CD4-positive, alpha-beta T cell treated with Interleukin-21 for 1 hour (primary cell): ENCODE results near the gene SELENOO.

Source experiments
- DNase-seq: peaks from one replicate; pipeline ENCODE4 v3.0.0-alpha.2; 2020

Gene SELENOO

GRCh38 chr22:50171965-50172421, 28.8 kb upstream of the SELENOO start:
- no peak for DNase-seq

GRCh38 chr22:50173311-50173982, 27.4 kb upstream of the SELENOO start:
- DNase-seq: no peak

GRCh38 chr22:50173983-50174355, 26.8 kb upstream of the SELENOO start:
- DNase-seq: no peak

- no peak for DNase-seq
Measured at GRCh38 chr22:50174382-50175190, 26.2 kb upstream of the SELENOO start.

- DNase-seq: no peak
Measured at GRCh38 chr22:50175191-50175461, 25.7 kb upstream of the SELENOO start.

- no peak for DNase-seq
Measured at GRCh38 chr22:50175921-50176849, 24.6 kb upstream of the SELENOO start.

GRCh38 chr22:50176850-50177536, 23.8 kb upstream of the SELENOO start:
- DNase-seq: no peak

- DNase-seq: no peak
Measured at GRCh38 chr22:50177537-50178470, 23.0 kb upstream of the SELENOO start.

GRCh38 chr22:50178471-50178864, 22.3 kb upstream of the SELENOO start:
- DNase-seq: no peak

- no peak for DNase-seq
Measured at GRCh38 chr22:50178871-50179869, 21.6 kb upstream of the SELENOO start.

GRCh38 chr22:50179937-50180726, 20.7 kb upstream of the SELENOO start:
- no peak for DNase-seq

GRCh38 chr22:50180727-50181521, 19.9 kb upstream of the SELENOO start:
- no peak for DNase-seq

GRCh38 chr22:50182176-50183081, 18.4 kb upstream of the SELENOO start:
- DNase-seq: no peak

GRCh38 chr22:50183141-50183971, 17.5 kb upstream of the SELENOO start:
- no peak for DNase-seq

- no peak for DNase-seq
Measured at GRCh38 chr22:50184004-50184901, 16.6 kb upstream of the SELENOO start.
